Stomach (tissue), 9 donors: Measurements from ENCODE around the gene TMX4. TPM values are rescaled to one million over a fixed set of nuclear protein-coding genes. Genes with fewer than 3 reads are reported as not detected.

Source experiments
- DNase-seq, 2 donors: peaks; one replicate each; pipeline versions ENCODE4 v3.0.0 to v3.0.0-alpha.2; 2013 to 2019
- H3K27ac ChIP-seq, 5 donors: fragments of 200-600 bp in 4 of 5; sonication (generic) in 4 of 5; one replicate each; pipeline ENCODE4 v1.5.1; 2013 to 2019; ENCODE audit warnings: mild to moderate bottlenecking in 1 of 5, moderate library complexity in 1 of 5
- H3K27me3 ChIP-seq, 3 donors: fragments of 200-600 bp; sonication (generic); one replicate each; pipeline ENCODE4 v1.5.1; 2017 to 2019; ENCODE audit warnings: mixed run types in 1 of 3
- H3K36me3 ChIP-seq, 4 donors: fragments of 200-600 bp; sonication (generic); 1 replicate in 3 of 4; 2 replicates in 1 of 4; pipeline ENCODE4 v1.5.1; 2016 to 2019
- H3K4me1 ChIP-seq, 4 donors: fragments of 200-600 bp; sonication (generic); one replicate each; pipeline ENCODE4 v1.5.1; 2016 to 2019
- H3K4me3 ChIP-seq, 4 donors: fragments of 200-600 bp; sonication (generic) in 3 of 4; one replicate each; pipeline ENCODE4 v1.5.1; 2016 to 2019; ENCODE audit warnings: mild to moderate bottlenecking in 1 of 4
- H3K9me3 ChIP-seq, 4 donors: fragments of 200-600 bp; sonication (generic); one replicate each; pipeline ENCODE4 v1.5.1; 2016 to 2019
- CTCF ChIP-seq, 7 experiments: fragments of 450-650 bp in 4 of 7; fragments of 200-600 bp in 3 of 7; sonication (generic) in 3 of 7; IDR thresholded peaks; one replicate each; pipeline ENCODE4 v1.5.1; 2016 to 2019; ENCODE audit warnings: antibody characterized with exemption in 7 of 7, control low read depth in 2 of 7, mild to moderate bottlenecking in 1 of 7
- EP300 ChIP-seq: sonication (generic); formaldehyde crosslinking; IDR thresholded peaks from one replicate; pipeline ENCODE4 v1.6.1; 2017; ENCODE audit warnings: antibody characterized with exemption
- POLR2A ChIP-seq, 4 donors: fragments of 450-650 bp; IDR thresholded peaks; one replicate each; pipeline ENCODE4 v1.6.1; 2016; ENCODE audit warnings: antibody characterized with exemption in 4 of 4, control low read depth in 2 of 4, mild to moderate bottlenecking in 1 of 4, moderate library complexity in 1 of 4
- POLR2AphosphoS5 ChIP-seq, 3 donors: sonication (generic); formaldehyde crosslinking; IDR thresholded peaks; one replicate each; pipeline ENCODE4 v1.6.1; 2016; ENCODE audit warnings: antibody characterized with exemption in 3 of 3
- WGBS, 5 donors: extraction: QIAGEN DNeasy Blood & Tissue Kit in 3 of 5; methylation state at CpG; one replicate each; pipeline versions ENCODE4 v1.1.5 to v1.1.7; 2013 to 2018; 5-methylcytosine and 5-hydroxymethylcytosine counted together
- intact Hi-C: fragments of 100-400 bp; cut with DNase I; formaldehyde crosslinking; loops from one replicate; pipeline ENCODE4 v1.15.1; 2023; ENCODE audit warnings: low total_unique reads
- polyA plus RNA-seq, 3 donors: library from polyadenylated mRNA; stranded (reverse); fragments of 200-250 nt; gene quantifications; one replicate each; pipeline ENCODE4 v1.2.3, GENCODE V29; 2013
- total RNA-seq, 5 donors: library from RNA; depleted of rRNA; stranded (reverse); fragments of >200 nt; gene quantifications; one replicate each; pipeline versions ENCODE4 v1.1.0 to v1.2.3, GENCODE V29; 2014 to 2016
- donor health status: healthy with polysubstance abuse.
- donor health status: Bipolar disorder and iron deficiency.
- donor health status: healthy.

The TMX4 gene
- total and polyA plus RNA-seq, 8 donors, result 5.7 to 153 (median 18.8) TPM

GRCh38 chr20:8065691-8066090 lies 46.1 kb upstream of the TMX4 start:
- no peak overlapping the region for H3K4me3 ChIP-seq
- no peaks in the 10 kb centered on the region for H3K9me3 ChIP-seq
- H3K27ac ChIP-seq, result no peak overlapping the region
- no peaks in the 10 kb centered on the region for H3K36me3 ChIP-seq
- no peaks in the 10 kb centered on the region for H3K27me3 ChIP-seq
- 89 to 96% (median 93%) methylated on average over 2 of the region's 2 CpGs for WGBS, 5 donors
- TF ChIP-seq EP300 (no peak), CTCF (IDR thresholded peaks at IDR 0.05) (no peak), POLR2AphosphoS5 (IDR thresholded peaks at IDR 0.05) (no peak), POLR2A (IDR thresholded peaks at IDR 0.05) (no peak)
- peaks cover 0 to 6% (median 3%) of the 10 kb centered on the region in 4 donors for H3K4me1 ChIP-seq
- intact Hi-C loops, result no loop called here
- no peak for DNase-seq

GRCh38 chr20:8062756-8063155 lies 43.2 kb upstream of the TMX4 start:
- TF ChIP-seq EP300 (no peak), POLR2A (IDR thresholded peaks at IDR 0.05) (no peak), CTCF (IDR thresholded peaks at IDR 0.05) (no peak), POLR2AphosphoS5 (IDR thresholded peaks at IDR 0.05) (no peak)
- no peak overlapping the region for H3K4me3 ChIP-seq
- H3K36me3 ChIP-seq, result no peaks in the 10 kb centered on the region
- no peaks in the 10 kb centered on the region for H3K9me3 ChIP-seq
- DNase-seq, result no peak
- intact Hi-C loops, result no loop called here
- 64 to 79% (median 69%) methylated on average over 6 of the region's 6 CpGs for WGBS, 5 donors
- no peak overlapping the region for H3K27ac ChIP-seq
- H3K4me1 ChIP-seq, result peaks cover 0 to 6% (median 3%) of the 10 kb centered on the region in 4 donors
- no peaks in the 10 kb centered on the region for H3K27me3 ChIP-seq

GRCh38 chr20:8061861-8062518 lies 42.4 kb upstream of the TMX4 start:
- Histone ChIP-seq H3K4me1 (peaks cover 0 to 6% (median 3%) of the 10 kb centered on the region in 4 donors), H3K4me3 (no peak overlapping the region), H3K27ac (no peak overlapping the region), H3K27me3 (no peaks in the 10 kb centered on the region), H3K36me3 (no peaks in the 10 kb centered on the region), H3K9me3 (no peaks in the 10 kb centered on the region)
- intact Hi-C loops, result no loop called here
- WGBS, 5 donors, result 65 to 82% (median 73%) methylated on average over 5 of the region's 5 CpGs
- TF ChIP-seq POLR2A (IDR thresholded peaks at IDR 0.05) (no peak), POLR2AphosphoS5 (IDR thresholded peaks at IDR 0.05) (no peak), EP300 (no peak), CTCF (IDR thresholded peaks at IDR 0.05) (no peak)
- DNase-seq, result no peak

- TF ChIP-seq POLR2AphosphoS5 (IDR thresholded peaks at IDR 0.05) (no peak), POLR2A (IDR thresholded peaks at IDR 0.05) (no peak), EP300 (no peak), CTCF (IDR thresholded peaks at IDR 0.05) (no peak)
- Histone ChIP-seq H3K27me3 (no peaks in the 10 kb centered on the region), H3K4me3 (no peak overlapping the region), H3K36me3 (no peaks in the 10 kb centered on the region), H3K27ac (no peak overlapping the region), H3K4me1 (peaks cover 0 to 6% (median 3%) of the 10 kb centered on the region in 4 donors), H3K9me3 (no peaks in the 10 kb centered on the region)
- intact Hi-C loops, result no loop called here
- DNase-seq, result no peak
Observed at GRCh38 chr20:8060977-8061376, 41.4 kb upstream of the TMX4 start.
